IPS DF 19.7 (cell line): ENCODE measurements around the gene SIN3A.
A peak's percentile ranks its signal among the peaks of the same experiment; 100 is the strongest.
"Not testable (repeated sequence)": the region's sequence is repeated elsewhere in the genome, so short reads cannot be mapped to it uniquely, and the experiment has no call there.

Experiments used
- DNase-seq: peaks from one replicate; pipeline ENCODE4 v3.0.0-alpha.2; 2013; ENCODE audit warnings: low read depth, low spot score

Gene SIN3A

GRCh38 chr15:75451674-75452363 is at the start of gene SIN3A:
SIN3A (minus strand) TSS chr15:75451690; CDS start chr15:75430375, 21,315 bp downstream.
- DNase-seq: peak; percentile 100

- DNase-seq: no peak
These were observed 42.2 kb upstream of the SIN3A start for GRCh38 chr15:75493732-75494131.

GRCh38 chr15:75483961-75484360 is 32.5 kb upstream of the SIN3A start:
- DNase-seq: no peak

GRCh38 chr15:75483556-75483955 is 32.1 kb upstream of the SIN3A start:
- DNase-seq: not testable (repeated sequence)

- no peak for DNase-seq
These were observed 31.6 kb upstream of the SIN3A start for GRCh38 chr15:75483106-75483505.

- DNase-seq: not testable (repeated sequence)
These were observed 29.0 kb upstream of the SIN3A start for GRCh38 chr15:75480463-75480862.

- DNase-seq: no peak
These were observed 28.2 kb upstream of the SIN3A start for GRCh38 chr15:75479670-75480069.

- DNase-seq: not testable (repeated sequence)
These were observed 25.6 kb upstream of the SIN3A start for GRCh38 chr15:75477094-75477493.

GRCh38 chr15:75468913-75469598 is 17.6 kb upstream of the SIN3A start:
- DNase-seq: no peak

GRCh38 chr15:75460646-75461045 is 9.2 kb upstream of the SIN3A start:
- no peak for DNase-seq

- DNase-seq: no peak
These were observed 8.1 kb upstream of the SIN3A start for GRCh38 chr15:75459581-75459980.

GRCh38 chr15:75456710-75457109 is 5.2 kb upstream of the SIN3A start:
- no peak for DNase-seq

GRCh38 chr15:75455982-75456531 is 4.6 kb upstream of the SIN3A start:
- no peak for DNase-seq

GRCh38 chr15:75455424-75455981 is 4.0 kb upstream of the SIN3A start:
- no peak for DNase-seq

GRCh38 chr15:75454471-75455378 is 3.2 kb upstream of the SIN3A start:
- DNase-seq: no peak

GRCh38 chr15:75453703-75454470 is 2.4 kb upstream of the SIN3A start:
- peak; percentile 96 for DNase-seq

GRCh38 chr15:75452865-75453702 is 1.6 kb upstream of the SIN3A start:
- DNase-seq: no peak

- no peak for DNase-seq
These were observed 924 bp upstream of the SIN3A start for GRCh38 chr15:75452364-75452864.

GRCh38 chr15:75451202-75451673 is 252 bp downstream of the SIN3A start:
- no peak for DNase-seq
